Vagina (tissue), 2 donors: ENCODE measurements around the gene GRM2.

Experiments used
- CTCF ChIP-seq, 3 experiments: fragments of 450-650 bp in 2 of 3; fragments of 200-600 bp in 1 of 3; sonication (generic) in 1 of 3; IDR thresholded peaks; one replicate each; pipeline ENCODE4 v1.5.1; 2017 to 2019; ENCODE audit warnings: antibody characterized with exemption in 3 of 3, mild to moderate bottlenecking in 2 of 3, moderate library complexity in 2 of 3
- POLR2AphosphoS5 ChIP-seq, 2 donors: sonication (generic); formaldehyde crosslinking; IDR thresholded peaks; one replicate each; pipeline ENCODE4 v1.9.0; 2017; ENCODE audit warnings: antibody characterized with exemption in 2 of 2, mild to moderate bottlenecking in 2 of 2, low read depth in 1 of 2; ENCODE audit not compliant: insufficient read depth in 1 of 2

GRCh38 chr3:51747840-51748239, 41.0 kb downstream of the GRM2 start:
- TF ChIP-seq CTCF (IDR thresholded peaks at IDR 0.05), result no peak
- no peak for TF ChIP-seq POLR2AphosphoS5 (IDR thresholded peaks at IDR 0.05; ENCODE audit: insufficient read depth in 1 of 2, low read depth in 1 of 2)
